ENCODE measurements around the gene TFF3. TPM values are rescaled to one million over a fixed set of nuclear protein-coding genes. Genes with fewer than 3 reads are reported as not detected.

Gene TFF3
- total RNA-seq, 1 donor = not detected

GRCh38 chr21:42358261-42358660 lies 43.1 kb upstream of the TFF3 start:
- no peaks in the 10 kb centered on the region for H3K79me2 ChIP-seq (ENCODE audit: insufficient read depth, low read length)
- no peak overlapping the region for H3K27ac ChIP-seq (ENCODE audit: low read depth, low read length)
- no peaks in the 10 kb centered on the region for H3K27me3 ChIP-seq (ENCODE audit: insufficient read depth, low read length)
- no peak for TF ChIP-seq CTCF (IDR thresholded peaks at IDR 0.05; ENCODE audit: extremely low read depth, low read depth, low read length)
- DNase-seq (ENCODE audit: insufficient read length, low spot score, missing footprints) = no peak
- no peak overlapping the region for H3K4me3 ChIP-seq (ENCODE audit: insufficient read depth, low read length)
- no peaks in the 10 kb centered on the region for H3K4me1 ChIP-seq (ENCODE audit: insufficient read depth, low read length)
- H4K20me1 ChIP-seq (ENCODE audit: insufficient read depth, low read length) = no peaks in the 10 kb centered on the region
- H2AFZ ChIP-seq (ENCODE audit: low read length) = no peak overlapping the region
- H3K36me3 ChIP-seq (ENCODE audit: insufficient read depth, low read length) = no peaks in the 10 kb centered on the region
- H3K4me2 ChIP-seq (ENCODE audit: insufficient read depth, low read length) = no peak overlapping the region
- no peaks in the 10 kb centered on the region for H3K9me3 ChIP-seq (ENCODE audit: low read depth, low read length)

DNA sequence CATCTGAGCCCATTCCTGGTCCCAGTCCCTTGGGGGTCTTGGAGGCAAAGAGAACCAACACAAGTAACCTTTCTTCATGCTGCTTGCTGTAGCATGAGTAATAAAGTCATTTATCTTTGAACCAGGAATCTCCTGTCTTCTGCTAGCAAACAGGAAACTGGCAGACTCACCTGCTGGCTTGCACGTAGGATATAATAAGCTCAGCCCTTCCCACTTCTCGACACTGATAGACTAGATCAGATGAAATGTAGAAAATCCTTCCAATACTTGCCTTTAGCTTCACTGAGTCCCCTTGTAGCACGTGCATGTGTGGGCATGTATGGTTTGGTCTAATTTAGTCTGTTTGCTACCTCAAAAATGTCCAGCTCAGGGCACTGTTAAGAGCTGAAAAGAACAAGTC lies 42.1 kb upstream of the TFF3 start:
- Histone ChIP-seq H4K20me1 (ENCODE audit: insufficient read depth, low read length) (no peaks in the 10 kb centered on the region), H3K27ac (ENCODE audit: low read depth, low read length) (no peak overlapping the region), H3K9me3 (ENCODE audit: low read depth, low read length) (no peaks in the 10 kb centered on the region), H3K4me3 (ENCODE audit: insufficient read depth, low read length) (no peak overlapping the region), H3K4me2 (ENCODE audit: insufficient read depth, low read length) (no peak overlapping the region), H3K79me2 (ENCODE audit: insufficient read depth, low read length) (no peaks in the 10 kb centered on the region), H2AFZ (ENCODE audit: low read length) (no peak overlapping the region), H3K4me1 (ENCODE audit: insufficient read depth, low read length) (no peaks in the 10 kb centered on the region), H3K27me3 (ENCODE audit: insufficient read depth, low read length) (no peaks in the 10 kb centered on the region), H3K36me3 (ENCODE audit: insufficient read depth, low read length) (no peaks in the 10 kb centered on the region)
- no peak for TF ChIP-seq CTCF (IDR thresholded peaks at IDR 0.05; ENCODE audit: extremely low read depth, low read depth, low read length)
- no peak for DNase-seq (ENCODE audit: insufficient read length, low spot score, missing footprints)

DNA sequence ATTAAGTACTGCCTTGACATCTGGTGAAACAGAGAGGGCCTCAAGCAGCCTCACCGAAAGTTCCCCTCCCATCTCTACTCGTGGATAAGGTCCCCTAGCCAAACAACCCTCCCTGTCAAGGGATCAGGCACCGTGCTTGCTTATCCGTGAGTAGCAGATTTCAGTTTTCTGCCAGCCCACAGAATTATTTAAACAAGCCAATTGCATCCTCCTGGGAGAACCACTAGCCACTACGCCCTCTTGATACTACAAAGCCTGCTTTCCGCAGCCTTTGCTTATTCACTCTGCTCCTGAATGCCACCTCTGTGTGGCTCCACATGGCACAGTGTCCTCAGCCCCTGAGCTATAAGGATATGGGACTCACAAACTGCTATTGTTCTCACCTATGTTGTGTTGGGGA lies 41.4 kb upstream of the TFF3 start:
- H4K20me1 ChIP-seq (ENCODE audit: insufficient read depth, low read length) = no peaks in the 10 kb centered on the region
- no peak for DNase-seq (ENCODE audit: insufficient read length, low spot score, missing footprints)
- H2AFZ ChIP-seq (ENCODE audit: low read length) = no peak overlapping the region
- no peaks in the 10 kb centered on the region for H3K79me2 ChIP-seq (ENCODE audit: insufficient read depth, low read length)
- no peak overlapping the region for H3K4me3 ChIP-seq (ENCODE audit: insufficient read depth, low read length)
- TF ChIP-seq CTCF (IDR thresholded peaks at IDR 0.05; ENCODE audit: extremely low read depth, low read depth, low read length) = no peak
- no peaks in the 10 kb centered on the region for H3K27me3 ChIP-seq (ENCODE audit: insufficient read depth, low read length)
- no peak overlapping the region for H3K27ac ChIP-seq (ENCODE audit: low read depth, low read length)
- no peaks in the 10 kb centered on the region for H3K4me1 ChIP-seq (ENCODE audit: insufficient read depth, low read length)
- H3K36me3 ChIP-seq (ENCODE audit: insufficient read depth, low read length) = no peaks in the 10 kb centered on the region
- no peak overlapping the region for H3K4me2 ChIP-seq (ENCODE audit: insufficient read depth, low read length)
- H3K9me3 ChIP-seq (ENCODE audit: low read depth, low read length) = no peaks in the 10 kb centered on the region

DNA sequence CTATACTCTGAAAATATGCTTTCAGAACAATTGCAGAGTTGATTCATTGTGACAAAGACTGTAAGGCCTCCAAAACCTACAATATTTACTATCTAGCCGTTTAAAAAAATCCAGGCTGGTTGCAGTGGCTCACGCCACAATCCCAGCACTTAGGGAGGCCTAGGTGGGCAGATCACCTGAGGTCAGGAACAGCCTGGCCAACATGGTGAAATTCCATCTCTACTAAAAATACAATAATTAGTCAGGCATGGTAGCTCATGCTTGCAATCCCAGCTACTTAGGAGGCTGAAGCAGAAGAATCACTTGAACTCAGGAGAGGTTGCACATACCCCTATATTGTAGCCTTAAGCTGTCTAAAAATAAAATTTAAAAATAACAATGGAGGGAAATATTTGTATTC lies 40.8 kb upstream of the TFF3 start:
- TF ChIP-seq CTCF (IDR thresholded peaks at IDR 0.05; ENCODE audit: extremely low read depth, low read depth, low read length) = no peak
- Histone ChIP-seq H3K27me3 (ENCODE audit: insufficient read depth, low read length) (no peaks in the 10 kb centered on the region), H3K79me2 (ENCODE audit: insufficient read depth, low read length) (no peaks in the 10 kb centered on the region), H3K36me3 (ENCODE audit: insufficient read depth, low read length) (no peaks in the 10 kb centered on the region), H3K4me1 (ENCODE audit: insufficient read depth, low read length) (no peaks in the 10 kb centered on the region), H4K20me1 (ENCODE audit: insufficient read depth, low read length) (no peaks in the 10 kb centered on the region), H3K4me2 (ENCODE audit: insufficient read depth, low read length) (no peak overlapping the region), H3K4me3 (ENCODE audit: insufficient read depth, low read length) (no peak overlapping the region), H3K9me3 (ENCODE audit: low read depth, low read length) (no peaks in the 10 kb centered on the region), H3K27ac (ENCODE audit: low read depth, low read length) (no peak overlapping the region), H2AFZ (ENCODE audit: low read length) (no peak overlapping the region)
- DNase-seq (ENCODE audit: insufficient read length, low spot score, missing footprints) = no peak
